Colonic mucosa (tissue), 4 donors: Measurements from ENCODE around the gene UMPS. TPM values are rescaled to one million over a fixed set of nuclear protein-coding genes. Genes with fewer than 3 reads are reported as not detected.

ENCODE experiments used
- DNase-seq: peaks from one replicate; pipeline ENCODE4 v3.0.0-alpha.2; 2020
- H3K27ac ChIP-seq: fragments of 200-600 bp; one replicate; pipeline ENCODE4 v1.8.0; 2021
- H3K27me3 ChIP-seq: fragments of 200-600 bp; one replicate; pipeline ENCODE4 v1.8.0; 2021
- H3K36me3 ChIP-seq: fragments of 200-600 bp; one replicate; pipeline ENCODE4 v1.8.0; 2021
- H3K4me1 ChIP-seq: fragments of 200-600 bp; one replicate; pipeline ENCODE4 v1.8.0; 2021; ENCODE audit warnings: mild to moderate bottlenecking
- H3K4me3 ChIP-seq: fragments of 200-600 bp; one replicate; pipeline ENCODE4 v1.8.0; 2021
- H3K9ac ChIP-seq, 2 donors: one replicate each; pipeline ENCODE4 v1.7.0; 2013; ENCODE audit warnings: control low read depth in 2 of 2, low read depth in 2 of 2, low read length in 2 of 2
- H3K9me3 ChIP-seq: fragments of 200-600 bp; one replicate; pipeline ENCODE4 v1.8.0; 2021
- intact Hi-C: fragments of 100-400 bp; cut with DNase I; formaldehyde crosslinking; loops from one replicate; pipeline ENCODE4 v1.14.1; 2022
- total RNA-seq, 2 donors: library from RNA; stranded (reverse); fragmentation: NEBNext Ultra II Directional in 1 of 2; extraction: Animal tissue kit (Norgen Biotek cat#: 25700) in 1 of 2; gene quantifications; one replicate each; pipeline ENCODE4 v1.2.1, GENCODE V29; 2021
- TF ChIP-seq, protein P1 (sequence below): fragments of 200-600 bp; IDR thresholded peaks from one replicate; pipeline ENCODE4 v1.8.0; 2022; ENCODE audit warnings: antibody characterized with exemption, mild to moderate bottlenecking
- donor health status: healthy.
- donor health status: DM: no; HTN: no; CAD: no.
- donor health status: DM: no; HTN: no; CAD: no.

Gene UMPS
- total RNA-seq, 2 donors from 2014 or later = 23.4 to 37.7 TPM

DNA sequence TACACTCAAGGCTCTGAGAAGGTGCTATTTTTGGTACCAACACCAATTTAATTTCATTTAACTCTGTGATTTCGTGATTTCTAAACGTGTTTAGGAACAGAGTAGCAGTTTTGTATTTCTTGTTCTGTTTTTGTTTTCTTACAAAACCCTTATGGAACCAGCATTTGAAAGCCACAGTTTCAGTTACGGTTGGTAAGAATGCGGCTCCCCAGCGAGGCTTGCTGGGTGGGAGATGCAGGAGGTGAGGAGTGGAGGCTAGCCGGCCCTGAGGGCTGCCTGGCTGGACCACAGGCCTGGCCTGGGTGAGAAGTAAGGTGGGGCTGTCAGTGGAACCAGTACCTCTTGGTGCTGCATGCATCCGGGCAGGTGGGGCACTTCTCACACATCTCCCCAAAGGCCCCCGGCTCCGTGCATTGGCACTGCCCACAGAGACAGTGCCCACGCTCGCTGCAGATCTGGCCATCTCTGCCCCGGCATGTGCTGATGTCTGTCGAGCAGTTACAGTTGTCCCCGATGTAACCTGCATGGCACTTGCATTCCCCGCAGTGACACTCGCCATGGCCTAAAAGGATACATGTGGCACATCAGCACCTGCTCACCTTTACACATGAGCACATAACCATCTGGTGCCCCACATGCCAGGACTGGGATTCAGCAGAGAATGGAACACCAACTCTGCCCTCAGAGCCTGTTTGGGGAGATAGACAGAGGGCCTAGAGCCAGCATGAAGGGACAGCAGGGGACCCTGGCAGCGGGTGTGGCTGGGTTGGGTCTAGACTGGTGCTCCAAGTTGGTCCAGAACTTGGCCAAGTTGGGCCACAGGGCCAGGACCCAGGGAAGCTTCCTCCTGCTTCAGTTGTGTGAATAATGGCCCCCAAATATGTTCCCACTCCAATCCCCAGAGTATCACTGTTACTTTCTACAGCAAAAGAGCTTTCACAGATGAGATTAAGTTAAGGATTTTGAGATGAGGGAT is 43.4 kb downstream of the UMPS start:
- H3K27ac ChIP-seq = no peak overlapping the region
- no peaks in the 10 kb centered on the region for H3K4me1 ChIP-seq
- no peak for DNase-seq
- H3K27me3 ChIP-seq = no peaks in the 10 kb centered on the region
- H3K9me3 ChIP-seq = no peaks in the 10 kb centered on the region
- no peak overlapping the region for H3K9ac ChIP-seq
- no peaks in the 10 kb centered on the region for H3K36me3 ChIP-seq
- H3K4me3 ChIP-seq = no peak overlapping the region
- intact Hi-C loops = no loop called here
- TF ChIP-seq, protein P1, sequence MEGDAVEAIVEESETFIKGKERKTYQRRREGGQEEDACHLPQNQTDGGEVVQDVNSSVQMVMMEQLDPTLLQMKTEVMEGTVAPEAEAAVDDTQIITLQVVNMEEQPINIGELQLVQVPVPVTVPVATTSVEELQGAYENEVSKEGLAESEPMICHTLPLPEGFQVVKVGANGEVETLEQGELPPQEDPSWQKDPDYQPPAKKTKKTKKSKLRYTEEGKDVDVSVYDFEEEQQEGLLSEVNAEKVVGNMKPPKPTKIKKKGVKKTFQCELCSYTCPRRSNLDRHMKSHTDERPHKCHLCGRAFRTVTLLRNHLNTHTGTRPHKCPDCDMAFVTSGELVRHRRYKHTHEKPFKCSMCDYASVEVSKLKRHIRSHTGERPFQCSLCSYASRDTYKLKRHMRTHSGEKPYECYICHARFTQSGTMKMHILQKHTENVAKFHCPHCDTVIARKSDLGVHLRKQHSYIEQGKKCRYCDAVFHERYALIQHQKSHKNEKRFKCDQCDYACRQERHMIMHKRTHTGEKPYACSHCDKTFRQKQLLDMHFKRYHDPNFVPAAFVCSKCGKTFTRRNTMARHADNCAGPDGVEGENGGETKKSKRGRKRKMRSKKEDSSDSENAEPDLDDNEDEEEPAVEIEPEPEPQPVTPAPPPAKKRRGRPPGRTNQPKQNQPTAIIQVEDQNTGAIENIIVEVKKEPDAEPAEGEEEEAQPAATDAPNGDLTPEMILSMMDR = no peak

DNA sequence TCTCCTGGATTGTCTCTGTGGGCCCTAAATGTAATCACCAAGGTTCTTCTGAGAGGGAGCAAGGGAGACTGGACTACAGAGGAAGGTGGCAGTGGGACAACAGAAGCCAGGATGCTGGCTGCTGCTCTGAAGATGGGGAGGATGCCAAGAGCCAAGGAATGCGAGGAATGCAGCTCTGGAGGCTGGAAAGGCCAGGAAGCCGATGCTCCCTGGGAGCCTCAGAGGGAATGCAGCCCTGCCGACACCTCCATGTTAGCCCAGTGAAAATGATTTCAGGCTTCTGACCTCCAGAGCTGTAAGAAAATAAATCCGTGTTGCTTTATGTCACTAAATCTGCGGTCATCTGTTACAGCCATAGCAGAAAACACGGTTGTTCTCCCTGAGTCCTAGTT is 44.1 kb downstream of the UMPS start:
- TF ChIP-seq, protein P1 = no peak
- H3K4me3 ChIP-seq = no peak overlapping the region
- intact Hi-C loops = no loop called here
- H3K9me3 ChIP-seq = no peaks in the 10 kb centered on the region
- H3K36me3 ChIP-seq = no peaks in the 10 kb centered on the region
- no peak for DNase-seq
- H3K9ac ChIP-seq = no peak overlapping the region
- H3K27me3 ChIP-seq = no peaks in the 10 kb centered on the region
- no peak overlapping the region for H3K27ac ChIP-seq
- H3K4me1 ChIP-seq = no peaks in the 10 kb centered on the region

DNA sequence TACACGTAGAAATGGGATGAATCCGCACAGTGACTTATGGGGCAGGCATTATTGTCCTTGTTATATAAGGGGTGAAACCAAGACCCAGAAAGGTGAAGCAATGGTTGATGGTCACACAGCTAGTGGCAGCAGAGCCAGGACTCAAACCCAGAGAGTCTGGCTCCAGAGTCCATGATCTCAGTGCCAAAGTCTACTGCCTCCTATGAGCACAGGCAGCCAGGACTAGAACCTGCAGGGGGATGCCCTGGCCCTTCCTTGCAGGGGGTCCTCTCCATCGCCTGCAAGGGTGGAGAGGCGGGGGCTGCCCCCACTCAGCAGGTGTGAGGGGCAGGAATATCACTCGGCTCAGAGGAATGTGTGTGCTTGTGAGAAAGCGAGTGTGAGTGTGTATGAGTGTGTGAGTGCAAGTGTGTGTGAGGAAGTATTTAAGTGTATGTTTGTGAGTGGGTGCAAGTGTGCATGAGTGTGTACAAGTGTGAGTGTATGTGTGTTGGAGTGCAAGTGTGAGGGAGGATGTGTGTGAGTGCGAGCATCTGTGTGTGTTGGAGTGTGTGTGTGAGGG is 44.7 kb downstream of the UMPS start:
- Histone ChIP-seq H3K4me3 (no peak overlapping the region), H3K9me3 (no peaks in the 10 kb centered on the region), H3K9ac (no peak overlapping the region), H3K36me3 (no peaks in the 10 kb centered on the region), H3K27me3 (no peaks in the 10 kb centered on the region), H3K4me1 (no peaks in the 10 kb centered on the region), H3K27ac (no peak overlapping the region)
- intact Hi-C loops = no loop called here
- DNase-seq = no peak
- TF ChIP-seq, protein P1 = no peak

GRCh38 chr3:124775877-124776276 is 45.6 kb downstream of the UMPS start:
- intact Hi-C loops = no loop called here
- Histone ChIP-seq H3K27me3 (no peaks in the 10 kb centered on the region), H3K9ac (no peak overlapping the region), H3K4me3 (no peak overlapping the region), H3K9me3 (no peaks in the 10 kb centered on the region), H3K4me1 (no peaks in the 10 kb centered on the region), H3K36me3 (no peaks in the 10 kb centered on the region), H3K27ac (no peak overlapping the region)
- no peak for DNase-seq
- TF ChIP-seq, protein P1 = no peak

GRCh38 chr3:124776856-124777255 is 46.6 kb downstream of the UMPS start:
- H3K9me3 ChIP-seq = no peaks in the 10 kb centered on the region
- TF ChIP-seq, protein P1 = no peak
- no peaks in the 10 kb centered on the region for H3K27me3 ChIP-seq
- intact Hi-C loops = no loop called here
- no peaks in the 10 kb centered on the region for H3K36me3 ChIP-seq
- H3K4me1 ChIP-seq = peaks cover 3% of the 10 kb centered on the region
- no peak overlapping the region for H3K27ac ChIP-seq
- H3K9ac ChIP-seq = no peak overlapping the region
- DNase-seq = no peak
- H3K4me3 ChIP-seq = no peak overlapping the region
